ENCODE data around the gene KIF21B.

- TF ChIP-seq CTCF (IDR thresholded peaks at IDR 0.05; ENCODE audit: insufficient read depth, low read length) (no peak), POLR2AphosphoS5 (IDR thresholded peaks at IDR 0.05; ENCODE audit: low read depth) (no peak), GABPA (IDR thresholded peaks at IDR 0.05; ENCODE audit: low read depth) (no peak), REST (IDR thresholded peaks at IDR 0.05; ENCODE audit: insufficient replicate concordance, low read depth) (no peak)
Observed at GRCh38 chr1:201017828-201018163, 5.7 kb downstream of the KIF21B start.

Data from HL-60 (cell line).